Neural progenitor cell (in vitro differentiated cells): Measurements from ENCODE around the gene PRDM16. TPM values are rescaled to one million over a fixed set of nuclear protein-coding genes. Genes with fewer than 3 reads are reported as not detected.

Experiments
- DNase-seq: peaks from one replicate; pipeline ENCODE4 v3.0.0-alpha.2; 2016; ENCODE audit warnings: low spot score
- H2AFZ ChIP-seq: fragments of 200-600 bp; sonication (generic); replicated peaks from 2 replicates; pipeline ENCODE4 v1.6.1; 2016; ENCODE audit warnings: antibody characterized with exemption
- H3F3A ChIP-seq: fragments of 200-600 bp; sonication (generic); 2 replicates; pipeline ENCODE4 v1.6.1; 2016; ENCODE audit warnings: antibody characterized with exemption, low read depth
- H3K27ac ChIP-seq: fragments of 200-600 bp; sonication (generic); 2 replicates; pipeline ENCODE4 v1.5.1; 2016; ENCODE audit warnings: mild to moderate bottlenecking
- H3K27me3 ChIP-seq: fragments of 200-600 bp; sonication (generic); 2 replicates; pipeline ENCODE4 v1.6.1; 2016; ENCODE audit warnings: mild to moderate bottlenecking, moderate library complexity
- H3K36me3 ChIP-seq: fragments of 200-600 bp; sonication (generic); 2 replicates; pipeline ENCODE4 v1.5.1; 2016
- H3K4me1 ChIP-seq: fragments of 200-600 bp; sonication (generic); 2 replicates; pipeline ENCODE4 v1.6.1; 2016; ENCODE audit warnings: mixed run types
- H3K4me2 ChIP-seq: fragments of 200-600 bp; sonication (generic); 2 replicates; pipeline ENCODE4 v1.6.1; 2016
- H3K4me3 ChIP-seq: fragments of 200-600 bp; sonication (generic); 2 replicates; pipeline ENCODE4 v1.5.1; 2016
- H3K79me2 ChIP-seq: fragments of 200-600 bp; sonication (generic); 2 replicates; pipeline ENCODE4 v1.6.1; 2016; ENCODE audit warnings: low read depth
- H3K9ac ChIP-seq: fragments of 200-600 bp; sonication (generic); 2 replicates; pipeline ENCODE4 v1.6.1; 2016
- H3K9me3 ChIP-seq: fragments of 200-600 bp; sonication (generic); 2 replicates; pipeline ENCODE4 v1.5.1; 2016; ENCODE audit warnings: low read depth
- H4K20me1 ChIP-seq: fragments of 200-600 bp; sonication (generic); 2 replicates; pipeline ENCODE4 v1.6.1; 2016; ENCODE audit warnings: low read depth
- H3K27ac Mint-ChIP-seq: 3 replicates; pipeline ENCODE4 v1.8.0; 2021; ENCODE audit warnings: mixed read lengths
- H3K27me3 Mint-ChIP-seq: 2 replicates; pipeline ENCODE4 v1.8.0; 2022; ENCODE audit warnings: low read depth, mild to moderate bottlenecking, inconsistent platforms, moderate library complexity, mixed read lengths; ENCODE audit not compliant: insufficient read depth
- H3K36me3 Mint-ChIP-seq: 3 replicates; pipeline ENCODE4 v1.8.0; 2021; ENCODE audit warnings: mixed read lengths
- H3K4me1 Mint-ChIP-seq: 3 replicates; pipeline ENCODE4 v1.8.0; 2021; ENCODE audit warnings: mixed read lengths
- H3K4me3 Mint-ChIP-seq: 3 replicates; pipeline ENCODE4 v1.8.0; 2021; ENCODE audit warnings: mild to moderate bottlenecking, moderate library complexity, mixed read lengths
- H3K9me3 Mint-ChIP-seq: 3 replicates; pipeline ENCODE4 v1.8.0; 2020; ENCODE audit warnings: mixed read lengths
- EZH2 ChIP-seq: fragments of 200-600 bp; sonication (generic); IDR thresholded peaks from 2 replicates; pipeline ENCODE4 v1.6.1; 2017; ENCODE audit warnings: antibody characterized with exemption, mild to moderate bottlenecking, moderate library complexity
- EZH2phosphoT487 ChIP-seq: fragments of 200-600 bp; sonication (generic); IDR thresholded peaks from 2 replicates; pipeline ENCODE4 v1.6.1; 2017; ENCODE audit warnings: antibody characterized with exemption
- total RNA-seq: library from RNA; depleted of rRNA; stranded (reverse); fragments of >200 nt; gene quantifications from 2 replicates; pipeline ENCODE4 v1.2.3, GENCODE V29; 2015; ENCODE audit warnings: low replicate concordance
- TF ChIP-seq, protein P1 (sequence below): fragments of 200-600 bp; sonication (generic); IDR thresholded peaks from 2 replicates; pipeline ENCODE4 v1.5.1; 2017; ENCODE audit warnings: antibody characterized with exemption, mild to moderate bottlenecking

Gene PRDM16
- total RNA-seq, 1 donor from 2014 or later, result 1.9 TPM

DNA sequence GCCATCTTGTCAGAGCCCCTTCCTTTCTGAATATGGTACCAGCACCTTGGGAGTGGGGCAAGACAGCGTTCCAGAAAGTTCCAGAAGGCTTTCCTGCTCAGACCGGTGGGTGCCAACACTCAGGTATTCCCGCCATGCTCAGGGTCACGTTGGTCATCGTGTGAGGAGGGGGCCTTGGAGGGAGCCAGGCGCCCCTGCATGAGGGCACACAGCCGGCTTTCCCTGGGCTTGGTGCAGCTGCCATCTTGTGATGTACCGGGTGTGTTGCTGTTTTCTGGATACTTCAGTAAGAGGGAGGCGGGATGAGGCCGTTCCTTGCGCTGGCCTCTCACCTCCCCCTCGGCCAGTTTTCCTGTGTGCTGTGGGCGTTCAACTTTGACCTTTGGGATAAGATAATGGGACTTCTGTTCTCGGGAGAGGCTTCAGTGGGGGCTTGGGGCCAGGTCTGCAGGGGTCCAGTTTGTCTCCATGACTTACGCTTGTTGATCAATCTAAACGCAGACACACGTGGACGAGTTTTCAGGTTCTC lies 69.7 kb downstream of the PRDM16 start:
- Histone ChIP-seq H2AFZ (no peak overlapping the region), H4K20me1 (no peaks in the 10 kb centered on the region), H3K27me3 (no peaks in the 10 kb centered on the region), H3K36me3 (no peaks in the 10 kb centered on the region), H3K9ac (no peak overlapping the region), H3K4me2 (no peak overlapping the region), H3K9me3 (no peaks in the 10 kb centered on the region), H3K27ac (no peak overlapping the region), H3K4me3 (no peak overlapping the region), H3K4me1 (peaks cover 42% of the 10 kb centered on the region), H3F3A (no peaks in the 10 kb centered on the region), H3K79me2 (no peaks in the 10 kb centered on the region)
- peak overlapping the region; percentile 76 for H3K4me3 Mint-ChIP-seq
- H3K9me3 Mint-ChIP-seq, result no peaks in the 10 kb centered on the region
- H3K27me3 Mint-ChIP-seq, result peaks cover 8% of the 10 kb centered on the region
- H3K27ac Mint-ChIP-seq, result no peak overlapping the region
- peaks cover 64% of the 10 kb centered on the region for H3K4me1 Mint-ChIP-seq
- no peak for DNase-seq
- H3K36me3 Mint-ChIP-seq, result no peaks in the 10 kb centered on the region
- TF ChIP-seq, protein P1, sequence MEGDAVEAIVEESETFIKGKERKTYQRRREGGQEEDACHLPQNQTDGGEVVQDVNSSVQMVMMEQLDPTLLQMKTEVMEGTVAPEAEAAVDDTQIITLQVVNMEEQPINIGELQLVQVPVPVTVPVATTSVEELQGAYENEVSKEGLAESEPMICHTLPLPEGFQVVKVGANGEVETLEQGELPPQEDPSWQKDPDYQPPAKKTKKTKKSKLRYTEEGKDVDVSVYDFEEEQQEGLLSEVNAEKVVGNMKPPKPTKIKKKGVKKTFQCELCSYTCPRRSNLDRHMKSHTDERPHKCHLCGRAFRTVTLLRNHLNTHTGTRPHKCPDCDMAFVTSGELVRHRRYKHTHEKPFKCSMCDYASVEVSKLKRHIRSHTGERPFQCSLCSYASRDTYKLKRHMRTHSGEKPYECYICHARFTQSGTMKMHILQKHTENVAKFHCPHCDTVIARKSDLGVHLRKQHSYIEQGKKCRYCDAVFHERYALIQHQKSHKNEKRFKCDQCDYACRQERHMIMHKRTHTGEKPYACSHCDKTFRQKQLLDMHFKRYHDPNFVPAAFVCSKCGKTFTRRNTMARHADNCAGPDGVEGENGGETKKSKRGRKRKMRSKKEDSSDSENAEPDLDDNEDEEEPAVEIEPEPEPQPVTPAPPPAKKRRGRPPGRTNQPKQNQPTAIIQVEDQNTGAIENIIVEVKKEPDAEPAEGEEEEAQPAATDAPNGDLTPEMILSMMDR, result no peak
- TF ChIP-seq EZH2 (no peak), EZH2phosphoT487 (no peak)

DNA sequence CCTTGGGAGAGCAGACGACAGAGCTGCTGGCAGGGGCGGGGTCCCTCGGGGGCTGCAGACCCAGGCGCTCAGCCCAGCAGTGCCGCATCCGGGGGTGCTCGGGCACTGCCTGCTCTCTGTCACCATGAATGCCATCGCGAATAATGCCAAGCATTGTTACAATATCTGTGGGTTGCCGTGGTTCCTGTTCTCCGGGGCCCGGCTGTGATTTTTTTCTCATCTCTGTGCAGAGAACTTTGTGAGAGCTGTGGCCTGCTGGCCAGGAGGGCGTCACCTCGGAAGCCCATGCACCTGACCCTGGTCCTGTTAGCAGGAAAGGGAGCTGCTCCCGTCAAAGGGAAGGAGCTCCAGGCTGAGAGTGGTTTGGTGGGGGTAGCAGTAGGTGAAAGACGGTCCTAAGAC lies 70.4 kb downstream of the PRDM16 start:
- no peaks in the 10 kb centered on the region for H4K20me1 ChIP-seq
- DNase-seq, result no peak
- no peaks in the 10 kb centered on the region for H3K36me3 ChIP-seq
- no peak overlapping the region for H3K4me3 Mint-ChIP-seq
- no peaks in the 10 kb centered on the region for H3K27me3 ChIP-seq
- no peaks in the 10 kb centered on the region for H3K9me3 Mint-ChIP-seq
- no peaks in the 10 kb centered on the region for H3K9me3 ChIP-seq
- H3K79me2 ChIP-seq, result no peaks in the 10 kb centered on the region
- peaks cover 8% of the 10 kb centered on the region for H3K27me3 Mint-ChIP-seq
- TF ChIP-seq EZH2 (no peak), EZH2phosphoT487 (no peak)
- TF ChIP-seq, protein P1, result no peak
- no peak overlapping the region for H3K27ac ChIP-seq
- peaks cover 58% of the 10 kb centered on the region for H3K4me1 Mint-ChIP-seq
- no peak overlapping the region for H3K4me2 ChIP-seq
- peaks cover 34% of the 10 kb centered on the region for H3K4me1 ChIP-seq
- no peak overlapping the region for H3K27ac Mint-ChIP-seq
- H2AFZ ChIP-seq, result no peak overlapping the region
- no peaks in the 10 kb centered on the region for H3K36me3 Mint-ChIP-seq
- no peak overlapping the region for H3K9ac ChIP-seq
- H3K4me3 ChIP-seq, result no peak overlapping the region
- no peaks in the 10 kb centered on the region for H3F3A ChIP-seq

DNA sequence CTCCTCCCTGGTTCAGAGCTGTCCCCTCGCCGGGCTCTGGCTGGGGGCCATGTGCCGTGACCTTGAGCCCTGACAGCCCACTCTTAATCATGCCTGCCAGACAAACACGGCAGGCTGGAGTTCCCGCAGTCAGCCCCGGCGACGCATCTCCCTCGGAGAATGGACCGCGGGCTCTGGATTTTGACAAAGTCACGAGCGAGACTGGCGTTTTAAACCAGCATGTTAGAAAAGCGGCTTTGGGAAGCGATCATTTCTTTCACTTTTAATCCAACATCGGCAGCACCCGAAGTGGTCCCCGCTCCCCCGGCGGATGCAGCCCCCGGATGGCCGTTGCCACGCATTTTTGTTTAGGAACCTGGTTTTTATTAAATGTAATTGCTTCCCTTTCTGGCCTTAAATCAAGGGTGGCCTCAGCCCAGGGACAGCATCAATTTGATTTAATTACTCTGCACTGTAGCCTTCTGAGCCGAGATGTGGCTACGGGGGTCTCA lies 70.9 kb downstream of the PRDM16 start:
- no peak overlapping the region for H3K4me3 Mint-ChIP-seq
- no peaks in the 10 kb centered on the region for H3K9me3 Mint-ChIP-seq
- no peaks in the 10 kb centered on the region for H3K36me3 Mint-ChIP-seq
- H3K27ac Mint-ChIP-seq, result peak overlapping the region; percentile 37
- Histone ChIP-seq H3K4me2 (no peak overlapping the region), H4K20me1 (no peaks in the 10 kb centered on the region), H3K79me2 (no peaks in the 10 kb centered on the region), H2AFZ (no peak overlapping the region), H3F3A (no peaks in the 10 kb centered on the region), H3K4me3 (no peak overlapping the region), H3K27ac (no peak overlapping the region), H3K9me3 (no peaks in the 10 kb centered on the region), H3K27me3 (no peaks in the 10 kb centered on the region), H3K4me1 (peaks cover 30% of the 10 kb centered on the region), H3K9ac (no peak overlapping the region), H3K36me3 (no peaks in the 10 kb centered on the region)
- no peak for DNase-seq
- H3K27me3 Mint-ChIP-seq, result peaks cover 8% of the 10 kb centered on the region
- peaks cover 56% of the 10 kb centered on the region for H3K4me1 Mint-ChIP-seq
- TF ChIP-seq, protein P1, result no peak
- no peak for TF ChIP-seq EZH2phosphoT487
- TF ChIP-seq EZH2, result no peak
